Globus pallidus (tissue), 1 donor: Measurements from ENCODE around the gene KRT34.
"Not testable (repeated sequence)": the region's sequence is repeated elsewhere in the genome, so short reads cannot be mapped to it uniquely, and the experiment has no call there.

ENCODE experiments used
- DNase-seq: peaks from one replicate; pipeline ENCODE4 v3.0.0-alpha.2; 2015; ENCODE audit warnings: low spot score

KRT34 gene

GRCh38 chr17:41404024-41404671, 22.0 kb upstream of the KRT34 start:
- DNase-seq: no peak

- no peak for DNase-seq
Observed at GRCh38 chr17:41403404-41404023, 21.4 kb upstream of the KRT34 start.

- no peak for DNase-seq
Observed at GRCh38 chr17:41402161-41402560, 20.1 kb upstream of the KRT34 start.

- no peak for DNase-seq
Observed at GRCh38 chr17:41396996-41397660, 15.0 kb upstream of the KRT34 start, which contains the start of gene KRT31. TSS of gene KRT31 (minus strand) at chr17:41397608. CDS start at chr17:41397539, 69 bp downstream.

GRCh38 chr17:41396340-41396739, 14.2 kb upstream of the KRT34 start:
- no peak for DNase-seq

GRCh38 chr17:41395611-41396010, 13.5 kb upstream of the KRT34 start:
- no peak for DNase-seq

GRCh38 chr17:41395044-41395443, 12.9 kb upstream of the KRT34 start:
- DNase-seq: not testable (repeated sequence)

- DNase-seq: no peak
Observed at GRCh38 chr17:41394254-41394996, 12.3 kb upstream of the KRT34 start.

- no peak for DNase-seq
Observed at GRCh38 chr17:41393826-41394225, 11.7 kb upstream of the KRT34 start.

- DNase-seq: no peak
Observed at GRCh38 chr17:41393294-41393693, 11.2 kb upstream of the KRT34 start.

- no peak for DNase-seq
Observed at GRCh38 chr17:41392278-41392677, 10.2 kb upstream of the KRT34 start.

GRCh38 chr17:41391535-41391934, 9.4 kb upstream of the KRT34 start:
- DNase-seq: no peak

- no peak for DNase-seq
Observed at GRCh38 chr17:41390411-41390938, 8.4 kb upstream of the KRT34 start.

GRCh38 chr17:41387670-41388069, 5.6 kb upstream of the KRT34 start:
- DNase-seq: no peak

- DNase-seq: no peak
Observed at GRCh38 chr17:41386227-41386626, 4.1 kb upstream of the KRT34 start.

GRCh38 chr17:41383690-41384089, 1.6 kb upstream of the KRT34 start:
- DNase-seq: no peak

- no peak for DNase-seq
Observed at GRCh38 chr17:41382394-41382793, 288 bp upstream of the KRT34 start.

- not testable (repeated sequence) for DNase-seq
Observed at GRCh38 chr17:41380091-41380490, 2.0 kb downstream of the KRT34 start.

- no peak for DNase-seq
Observed at GRCh38 chr17:41377546-41377945, 4.6 kb downstream of the KRT34 start.

GRCh38 chr17:41369713-41370112, 12.4 kb downstream of the KRT34 start, which contains the start of gene KRT33B:
TSS of gene KRT33B (minus strand) at chr17:41369813. CDS start at chr17:41369750, 63 bp downstream.
- no peak for DNase-seq

- no peak for DNase-seq
Observed at GRCh38 chr17:41369023-41369422, 13.1 kb downstream of the KRT34 start.

- no peak for DNase-seq
Observed at GRCh38 chr17:41367426-41368075, 14.6 kb downstream of the KRT34 start.
